Limb (tissue), 2 donors: Measurements from ENCODE around the gene LRRC56.
"Not testable (repeated sequence)": the region's sequence is repeated elsewhere in the genome, so short reads cannot be mapped to it uniquely, and the experiment has no call there.

Experiments
- DNase-seq, 2 donors: peaks; one replicate each; pipeline ENCODE4 v3.0.0-alpha.2; 2016; ENCODE audit errors: extremely low spot score in 2 of 2

The LRRC56 gene

DNA sequence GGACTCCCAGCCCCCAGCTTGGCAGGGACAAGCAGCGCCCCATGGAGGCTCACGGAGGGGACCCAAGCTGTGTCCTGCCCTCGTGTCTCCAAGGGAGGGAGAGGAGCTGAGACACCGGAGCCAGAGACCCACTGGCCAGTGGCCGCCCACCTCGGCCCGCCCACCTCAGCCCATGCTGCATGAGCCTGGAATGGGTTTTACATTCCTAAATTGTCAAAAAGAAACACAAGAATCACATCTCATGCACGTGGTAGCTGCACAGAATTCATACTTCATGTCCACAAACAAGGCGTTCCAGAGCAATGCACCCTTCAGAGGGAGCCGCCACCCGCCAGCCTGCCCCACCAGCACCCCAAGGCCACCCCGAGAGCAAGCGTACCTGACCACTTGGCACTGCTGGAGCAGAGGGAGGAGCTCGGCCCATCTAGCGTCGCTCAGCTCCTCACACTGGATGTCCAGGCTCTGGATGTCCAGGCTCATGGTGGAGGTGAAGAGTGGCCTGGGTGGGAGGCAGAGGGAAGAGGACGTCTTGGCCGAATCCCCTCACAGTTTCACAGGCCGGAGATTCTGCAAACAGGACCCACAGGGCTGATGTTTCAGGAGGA, 35.5 kb upstream of the LRRC56 start:
- DNase-seq = no peak

DNA sequence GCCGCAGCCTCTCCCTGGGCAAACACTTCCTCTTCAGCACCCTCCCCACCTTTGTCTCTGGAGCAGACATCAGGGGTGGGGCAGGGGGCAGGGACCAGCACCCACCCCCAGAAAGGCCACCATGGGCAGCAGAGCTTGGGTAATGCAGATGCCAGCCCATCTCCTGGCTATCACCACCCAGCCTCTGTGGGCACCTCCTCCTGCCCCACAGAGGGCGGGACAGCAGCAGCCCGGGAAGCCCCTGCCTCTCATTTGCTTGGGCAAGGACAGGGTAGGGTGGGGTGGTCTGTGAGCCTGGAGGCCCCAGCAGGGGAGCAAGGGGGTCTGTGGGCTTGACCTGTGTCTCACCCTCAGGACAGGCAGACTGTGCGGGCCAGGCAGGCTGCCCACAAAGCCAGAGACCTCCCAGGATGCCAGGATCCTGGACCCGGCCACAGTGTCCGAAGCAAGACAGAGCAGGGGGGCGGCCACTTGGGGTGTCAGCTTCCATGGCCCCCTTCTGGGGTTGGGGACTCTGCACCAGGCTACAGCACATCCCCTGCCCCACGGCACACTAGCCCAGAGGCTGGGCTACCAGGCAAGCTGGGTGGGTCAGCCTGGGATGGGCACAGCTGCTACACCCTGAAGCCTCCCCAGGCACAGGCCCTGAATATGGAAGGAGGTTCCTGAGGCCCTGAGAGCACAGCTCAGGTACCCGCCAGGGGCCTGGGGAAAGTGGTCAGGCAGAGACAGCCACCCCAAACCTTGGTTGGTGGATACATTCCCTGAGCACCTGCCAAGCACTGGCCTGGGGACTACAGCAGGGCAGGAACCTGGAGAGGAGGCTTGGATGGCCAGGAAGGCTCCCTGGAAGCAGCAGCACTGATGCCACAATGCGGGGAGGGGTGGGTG, 34.8 kb upstream of the LRRC56 start:
- peak in 1 of 2 donors; percentile 40 for DNase-seq

DNA sequence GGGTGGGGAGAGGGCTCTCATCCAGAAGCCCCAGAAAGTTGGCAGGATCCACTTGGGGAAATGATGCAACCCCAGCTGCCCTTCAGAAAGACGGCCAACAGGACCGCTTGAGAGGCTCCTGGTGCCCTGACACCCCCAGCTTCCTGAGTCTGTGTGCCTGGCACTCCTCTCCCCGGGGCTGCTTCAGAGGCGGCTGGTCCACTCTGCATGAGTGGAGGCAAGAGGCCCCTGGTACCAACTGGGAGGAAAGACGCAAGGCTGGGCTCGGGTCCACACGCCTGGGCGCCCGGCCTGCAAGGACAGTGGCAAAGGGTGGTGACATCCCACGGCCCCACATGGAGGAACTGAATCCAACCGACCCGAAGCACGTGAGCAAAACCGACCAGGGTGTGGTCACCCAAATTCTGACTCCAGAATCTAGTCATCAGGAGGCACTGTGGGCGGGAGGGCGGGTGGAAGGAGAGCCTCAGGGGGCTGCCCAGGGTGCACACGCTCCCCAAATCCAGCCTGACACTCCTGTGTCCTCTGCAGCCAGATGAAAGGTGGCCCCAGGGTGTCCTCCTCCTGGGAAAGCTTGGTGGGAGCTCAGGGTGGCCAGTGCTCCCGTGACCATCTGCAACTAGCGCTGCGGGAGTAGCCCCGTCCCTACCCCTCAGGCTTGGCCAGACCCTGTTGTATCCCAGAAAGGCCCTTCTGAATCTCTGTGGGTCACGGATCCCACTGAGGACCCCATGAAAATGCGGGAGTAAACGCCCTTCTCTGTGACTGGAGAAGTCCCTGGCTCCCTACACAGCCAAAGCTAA, 33.9 kb upstream of the LRRC56 start:
- DNase-seq = peak in 1 of 2 donors; percentile 30

DNA sequence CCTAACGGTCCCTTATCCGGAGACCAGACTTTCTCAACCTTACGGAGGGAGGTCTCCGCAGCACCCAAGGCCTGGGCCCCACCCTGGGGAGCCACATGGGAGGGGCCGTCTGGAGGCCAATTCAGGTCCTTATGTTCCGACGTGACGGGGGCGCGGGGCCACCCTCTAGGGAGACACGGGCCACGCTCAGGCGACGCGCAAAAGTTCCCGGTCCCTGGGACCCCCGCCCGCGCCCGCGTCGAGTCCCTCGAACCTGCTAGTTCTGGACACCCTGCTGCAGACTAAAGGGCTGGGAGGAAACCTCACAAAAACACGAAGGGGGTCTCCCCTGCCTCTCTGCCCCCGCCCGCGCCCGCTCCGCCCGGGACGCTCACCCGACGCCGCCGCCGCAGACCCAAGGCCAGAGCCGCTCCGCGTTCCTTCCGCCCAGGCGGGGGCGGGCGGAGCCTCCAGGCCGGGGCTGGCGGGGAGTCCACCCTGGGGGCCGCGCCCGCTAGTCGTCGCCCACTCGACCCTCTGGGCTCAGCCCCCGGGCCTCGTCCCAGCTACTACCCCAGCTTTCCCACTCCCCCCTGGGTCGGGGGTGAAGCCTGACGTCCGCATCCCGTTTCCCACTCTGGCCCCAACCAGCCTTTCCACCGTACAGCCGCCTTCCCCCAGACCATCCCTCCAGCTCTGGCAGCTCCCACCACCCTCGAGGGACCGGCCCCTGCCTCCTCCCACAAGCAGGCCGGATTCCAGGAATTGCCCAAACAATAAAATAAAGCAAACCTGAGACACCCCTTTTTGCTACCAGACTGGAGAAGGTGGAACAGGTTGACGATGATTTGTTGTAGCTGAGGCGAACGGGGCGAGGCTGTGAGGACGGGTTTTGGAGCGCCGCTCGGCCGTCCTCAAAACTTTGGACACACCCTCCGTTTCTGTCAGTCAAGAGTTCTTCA, 33.0 kb upstream of the LRRC56 start:
- peak; percentile 30 to 67 for DNase-seq

DNA sequence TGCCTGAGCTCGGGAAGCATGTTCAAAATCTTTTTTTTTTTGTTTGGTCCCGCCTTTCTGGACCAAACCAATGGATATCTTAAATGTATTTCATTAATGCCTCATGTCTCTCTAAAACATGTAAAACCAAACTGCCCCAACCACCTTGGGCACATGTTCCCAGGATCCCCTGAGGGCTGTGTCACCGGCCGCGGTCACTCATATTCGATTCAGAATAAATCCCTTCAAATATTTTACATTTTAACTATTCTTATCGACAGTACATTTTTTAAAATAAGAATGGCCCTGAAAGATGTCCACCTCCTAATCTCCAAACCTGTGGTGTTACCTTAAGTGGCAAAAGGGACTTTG, 32.4 kb upstream of the LRRC56 start:
- DNase-seq = no peak

DNA sequence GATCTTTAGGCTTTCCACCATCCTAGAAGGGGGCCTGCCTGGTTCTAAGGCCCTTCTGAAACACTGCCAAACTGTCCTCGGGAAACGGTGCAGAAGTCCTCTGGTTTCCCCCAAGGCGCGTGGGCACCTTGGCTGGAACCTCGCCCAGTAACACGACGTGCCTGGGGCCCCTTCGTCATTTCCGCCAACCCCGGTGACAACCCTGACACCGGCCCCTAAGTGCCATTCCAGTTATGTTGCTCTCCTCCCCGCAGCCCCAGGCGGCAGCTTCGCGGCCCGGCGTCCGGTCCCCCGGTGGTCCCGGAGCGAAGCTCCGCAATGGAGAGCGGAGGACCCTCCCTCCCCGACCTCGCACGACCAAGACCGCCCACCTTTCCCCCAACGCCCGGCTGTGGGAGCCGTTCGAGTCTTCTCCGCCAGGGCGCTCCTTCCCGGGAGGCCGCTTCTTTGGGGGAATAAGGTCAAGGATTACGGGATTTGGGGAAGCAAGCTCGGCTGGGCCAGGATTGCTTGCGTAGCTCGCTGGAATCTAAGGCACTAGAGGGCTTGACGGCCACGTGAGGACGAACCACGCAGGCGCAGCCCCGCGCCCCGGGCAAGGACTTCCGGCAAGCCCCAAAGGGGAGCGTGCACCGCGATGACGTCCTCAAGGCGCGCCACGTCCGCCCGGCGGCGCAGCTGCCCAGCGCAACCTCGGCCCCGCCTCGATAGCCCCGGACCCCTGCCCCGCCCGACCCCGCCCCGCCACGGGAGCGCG, 30.9 kb upstream of the LRRC56 start:
- peak; percentile 96 to 99 for DNase-seq

DNA sequence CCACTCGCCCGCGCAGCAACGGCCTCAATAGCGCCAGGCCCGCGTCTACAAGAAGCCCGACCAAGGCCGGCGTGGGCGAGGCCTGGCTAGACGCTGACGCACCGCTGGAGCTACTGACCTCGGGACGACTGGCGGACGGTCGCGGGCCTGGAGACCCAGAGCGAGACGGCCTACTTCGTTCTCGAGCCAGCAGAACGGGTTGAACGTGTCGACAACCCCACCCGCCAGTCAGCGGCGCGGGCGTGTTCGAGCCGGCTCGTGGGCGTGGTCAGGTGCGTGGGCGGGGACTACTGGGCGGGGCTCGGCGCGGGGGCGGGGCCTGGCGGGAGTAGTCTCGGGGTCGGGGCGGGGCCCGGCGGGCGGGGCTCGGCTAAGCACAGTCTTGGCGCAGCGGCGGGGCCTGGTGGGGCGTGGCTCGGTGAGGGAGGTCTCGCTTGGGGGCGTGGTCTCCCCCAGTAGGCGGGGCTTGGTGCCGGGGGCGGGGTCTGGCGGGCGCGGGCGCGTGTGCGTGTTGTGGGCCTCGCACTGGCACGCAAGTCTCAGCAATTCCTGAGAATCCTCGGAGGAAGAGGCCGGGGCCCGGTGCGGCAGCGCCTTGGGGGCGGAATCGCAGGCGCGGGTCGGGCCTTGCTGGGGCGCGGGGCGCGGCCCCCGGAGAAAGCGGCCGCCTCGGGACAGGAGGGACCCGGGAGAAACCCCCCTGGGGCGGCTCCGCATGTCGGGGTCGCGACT, 30.2 kb upstream of the LRRC56 start, which contains the start of gene RNH1:
TSS of gene RNH1 (minus strand) at position 248 of the 732 bp plus-strand sequence. CDS start 5,080 bp downstream, outside the sequence.
- DNase-seq = peak; percentile 96 to 100

DNA sequence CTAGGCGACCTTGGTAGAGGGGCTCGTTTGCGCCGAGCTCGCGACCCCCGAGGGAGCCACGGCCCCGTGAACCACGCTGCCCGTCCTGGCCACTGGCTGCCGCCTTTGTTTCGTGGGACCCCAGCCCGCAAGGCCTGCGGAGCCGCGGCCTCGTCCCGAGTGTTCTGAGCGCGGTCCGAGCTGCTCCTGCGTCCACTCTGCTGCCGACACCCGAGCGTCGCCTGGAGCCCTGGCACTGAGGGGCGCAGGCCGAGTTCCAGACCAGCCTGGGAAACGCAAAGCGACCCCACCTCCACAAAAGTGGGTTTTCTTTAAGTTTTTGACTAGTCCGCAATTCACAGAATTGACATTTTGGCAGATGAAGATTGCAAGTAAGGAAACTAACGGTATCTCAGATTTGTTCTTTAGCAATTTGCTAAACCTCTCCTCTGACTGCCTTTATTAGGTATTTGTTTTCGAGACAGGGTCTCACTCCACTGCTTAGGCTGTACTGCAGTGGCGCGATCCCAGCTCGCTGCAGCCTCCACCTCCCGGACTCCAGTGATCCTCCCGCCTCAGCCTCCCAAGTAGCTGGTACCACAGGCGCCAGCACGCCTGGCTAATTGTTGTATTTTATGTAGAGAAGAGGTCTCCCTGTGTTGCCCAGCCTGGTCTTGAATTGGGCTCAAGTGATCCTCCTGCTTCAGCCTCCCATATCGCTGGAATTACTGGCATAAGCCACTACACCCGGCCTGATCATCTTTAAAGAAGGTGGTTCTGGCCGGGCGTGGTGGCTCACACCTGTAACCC, 29.4 kb upstream of the LRRC56 start:
- DNase-seq = peak in 1 of 2 donors; percentile 32

DNA sequence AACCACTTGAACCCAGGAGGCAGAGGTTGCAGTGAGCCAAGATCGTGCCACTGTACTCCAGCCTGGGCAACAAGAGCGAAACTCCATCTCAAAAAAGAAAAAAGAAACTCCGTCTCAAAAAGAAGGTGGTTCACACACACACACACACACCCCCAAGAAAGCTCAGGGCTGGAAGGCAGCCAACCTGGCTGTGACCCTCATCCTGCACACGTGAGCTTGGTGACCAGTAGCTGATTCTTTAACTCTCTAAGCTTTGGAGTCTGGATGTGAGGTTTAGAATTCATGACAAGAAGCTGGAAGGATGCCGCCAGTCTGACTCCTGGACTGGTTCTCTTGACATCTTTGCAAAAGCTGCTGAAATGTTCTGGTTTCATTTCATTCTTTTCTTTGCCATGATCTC, 28.4 kb upstream of the LRRC56 start:
- no peak for DNase-seq

DNA sequence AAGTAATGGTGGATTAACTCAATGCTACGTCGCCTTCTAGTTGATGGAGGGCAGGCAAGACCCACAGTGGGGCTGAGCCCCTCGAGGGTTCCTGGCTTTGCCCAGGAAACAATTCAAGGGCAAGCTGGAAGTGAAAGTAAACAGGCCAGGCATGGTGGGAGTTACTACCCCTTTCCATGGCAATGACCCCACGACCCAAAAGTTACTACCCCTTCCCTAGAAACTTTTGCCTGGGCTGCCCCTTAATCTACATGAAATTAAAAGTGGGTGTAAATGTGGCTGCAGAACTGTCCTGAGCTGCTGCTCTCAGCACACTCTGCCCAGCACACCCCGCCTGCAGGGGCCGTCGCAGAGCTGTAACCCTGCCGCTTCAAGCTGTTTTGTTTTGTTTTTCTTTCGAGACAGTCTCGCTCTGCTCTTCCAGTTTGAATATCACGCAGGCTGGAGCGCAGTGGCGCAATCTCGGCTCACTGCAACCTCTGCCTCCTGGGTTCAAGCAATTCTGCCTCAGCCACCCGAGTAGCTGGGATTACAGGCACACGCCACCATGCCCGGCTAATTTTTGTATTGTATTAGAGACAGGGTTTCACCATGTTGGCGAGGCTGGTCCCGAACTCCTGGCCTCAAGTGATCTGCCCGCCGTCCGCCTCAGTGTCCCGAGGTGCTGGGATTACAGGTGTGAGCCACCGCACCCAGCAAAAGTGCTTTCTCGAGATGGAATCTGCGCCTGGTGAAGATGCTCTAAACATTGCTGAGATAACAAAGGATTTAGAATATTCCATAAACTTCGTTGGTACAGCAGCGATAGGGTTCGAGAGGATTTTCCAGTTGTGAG, 24.3 kb upstream of the LRRC56 start:
- no peak for DNase-seq

DNA sequence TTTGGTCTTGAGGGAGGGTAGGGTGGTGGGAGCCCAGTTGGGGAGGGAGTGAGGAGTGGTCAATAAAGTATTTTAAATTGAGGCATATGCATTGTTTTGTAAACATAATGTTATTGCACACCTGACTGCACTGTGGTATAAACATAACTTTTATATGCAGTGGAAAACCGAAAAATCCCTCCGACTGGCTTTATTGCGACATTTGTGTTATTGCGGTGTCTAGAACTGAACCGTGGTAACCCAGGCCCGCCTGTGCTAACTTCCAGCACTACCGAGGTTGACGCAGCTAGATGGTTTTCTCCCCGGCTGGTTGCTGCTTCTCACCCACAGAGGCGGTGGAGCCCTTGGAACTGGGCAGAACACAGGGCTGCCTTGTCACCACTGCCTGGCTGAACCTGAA, 22.7 kb upstream of the LRRC56 start:
- DNase-seq = no peak

DNA sequence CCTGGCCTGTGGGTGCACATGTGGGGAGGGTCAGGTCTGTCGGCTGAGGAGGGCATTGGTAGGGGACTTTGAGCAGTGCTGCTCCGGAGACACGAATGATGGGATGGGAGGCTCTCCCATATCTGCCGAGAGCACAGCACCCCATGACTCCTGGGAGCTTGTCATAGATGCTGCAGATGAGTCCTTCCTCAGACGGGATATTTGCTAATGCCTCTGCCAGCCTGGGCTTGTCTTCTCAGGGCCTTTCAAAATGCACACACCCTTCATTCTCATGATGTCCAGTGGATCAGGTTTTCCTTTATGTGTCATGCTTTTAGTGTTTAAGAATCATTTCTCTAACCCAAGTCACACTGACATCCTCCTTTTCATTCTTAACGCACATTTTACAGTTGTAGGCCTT, 22.2 kb upstream of the LRRC56 start:
- DNase-seq = no peak

DNA sequence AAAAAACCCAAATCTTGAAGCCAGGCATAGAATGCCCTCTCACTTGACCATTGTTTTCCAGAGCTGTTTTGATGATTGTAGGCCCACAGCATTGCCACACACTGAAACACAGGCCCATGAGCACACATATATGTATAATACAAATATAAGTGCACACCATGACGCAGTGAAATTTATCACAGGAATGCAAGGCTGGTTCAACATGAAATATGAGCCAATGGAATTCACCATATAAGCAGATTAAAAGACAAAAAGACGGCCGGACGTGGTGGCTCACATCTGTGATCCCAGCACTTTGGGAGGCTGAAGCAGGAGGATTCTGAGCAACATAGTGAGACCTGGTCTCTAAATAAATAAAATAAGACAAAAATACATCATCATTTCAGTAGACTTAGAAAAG, 20.9 kb upstream of the LRRC56 start:
- no peak for DNase-seq

DNA sequence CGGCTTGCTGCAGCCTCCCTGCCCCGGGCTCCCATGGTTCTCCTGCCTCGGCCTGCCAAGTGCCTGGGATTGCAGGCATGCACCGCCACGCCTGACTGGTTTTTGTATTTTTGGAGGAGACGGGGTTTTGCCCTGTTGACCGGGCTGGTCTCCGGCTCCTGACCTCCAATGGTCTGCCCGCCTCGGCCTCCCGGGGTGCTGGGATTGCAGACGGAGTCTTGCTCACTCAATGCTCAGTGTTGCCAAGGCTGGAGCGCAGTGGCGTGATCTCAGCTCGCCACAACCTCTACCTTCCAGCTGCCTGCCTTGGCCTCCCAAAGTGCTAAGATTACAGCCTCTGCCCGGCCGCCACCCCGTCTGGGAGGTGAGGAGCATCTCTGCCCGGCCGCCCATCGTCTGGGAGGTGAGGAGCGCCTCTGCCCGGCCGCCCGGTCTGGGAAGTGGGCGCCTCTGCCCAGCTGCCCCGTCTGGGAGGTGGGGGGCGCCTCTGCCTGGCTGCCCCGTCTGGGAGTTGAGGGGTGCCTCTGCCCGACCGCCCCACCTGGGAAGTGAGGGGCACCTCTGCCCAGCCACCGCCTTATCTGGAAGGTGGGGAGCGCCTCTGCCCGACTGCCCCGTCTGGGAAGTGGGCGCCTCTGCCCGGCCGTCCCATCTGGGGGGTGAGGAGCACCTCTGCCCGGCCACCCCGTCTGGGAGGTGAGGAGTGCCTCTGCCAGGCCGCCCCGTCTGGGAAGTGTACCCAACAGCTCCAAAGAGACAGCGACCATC, 20.2 kb upstream of the LRRC56 start:
- DNase-seq = not testable (repeated sequence)

DNA sequence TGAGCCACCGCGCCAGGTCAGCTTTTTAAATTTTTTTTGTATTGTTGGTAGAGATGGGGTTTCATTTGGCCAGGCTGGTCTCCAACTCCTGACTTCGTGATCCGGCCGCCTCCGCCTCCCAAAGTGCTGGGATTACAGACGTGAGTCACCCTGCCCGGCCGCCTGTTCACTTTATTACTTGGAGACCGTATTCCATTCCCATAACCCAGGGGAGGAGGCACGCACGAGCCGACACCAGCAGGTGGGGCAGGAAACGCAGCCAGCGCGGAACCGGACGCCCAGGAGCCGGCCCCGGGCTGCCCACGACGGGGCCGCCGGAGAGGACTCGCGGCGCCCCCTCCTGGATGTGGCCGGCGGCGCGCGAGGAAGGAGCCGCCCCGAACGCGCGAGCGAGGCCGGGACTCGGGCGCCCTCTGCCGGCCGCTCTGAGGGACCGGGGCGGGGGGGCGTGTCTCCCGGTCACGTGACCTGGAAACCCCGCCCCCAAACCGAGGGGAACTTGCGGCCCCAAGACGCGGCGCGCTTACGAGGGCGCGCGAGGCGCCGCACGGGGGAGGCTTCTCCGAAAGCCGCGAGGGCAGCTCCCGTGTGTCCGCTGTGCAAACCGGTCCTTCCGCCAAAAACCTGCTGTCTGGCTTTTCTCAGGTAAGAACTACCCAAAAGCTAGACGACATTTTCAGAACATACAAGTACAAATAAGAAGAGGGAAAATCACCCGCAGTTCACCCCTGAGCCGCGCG, 18.7 kb upstream of the LRRC56 start:
- DNase-seq = peak; percentile 74 to 87

DNA sequence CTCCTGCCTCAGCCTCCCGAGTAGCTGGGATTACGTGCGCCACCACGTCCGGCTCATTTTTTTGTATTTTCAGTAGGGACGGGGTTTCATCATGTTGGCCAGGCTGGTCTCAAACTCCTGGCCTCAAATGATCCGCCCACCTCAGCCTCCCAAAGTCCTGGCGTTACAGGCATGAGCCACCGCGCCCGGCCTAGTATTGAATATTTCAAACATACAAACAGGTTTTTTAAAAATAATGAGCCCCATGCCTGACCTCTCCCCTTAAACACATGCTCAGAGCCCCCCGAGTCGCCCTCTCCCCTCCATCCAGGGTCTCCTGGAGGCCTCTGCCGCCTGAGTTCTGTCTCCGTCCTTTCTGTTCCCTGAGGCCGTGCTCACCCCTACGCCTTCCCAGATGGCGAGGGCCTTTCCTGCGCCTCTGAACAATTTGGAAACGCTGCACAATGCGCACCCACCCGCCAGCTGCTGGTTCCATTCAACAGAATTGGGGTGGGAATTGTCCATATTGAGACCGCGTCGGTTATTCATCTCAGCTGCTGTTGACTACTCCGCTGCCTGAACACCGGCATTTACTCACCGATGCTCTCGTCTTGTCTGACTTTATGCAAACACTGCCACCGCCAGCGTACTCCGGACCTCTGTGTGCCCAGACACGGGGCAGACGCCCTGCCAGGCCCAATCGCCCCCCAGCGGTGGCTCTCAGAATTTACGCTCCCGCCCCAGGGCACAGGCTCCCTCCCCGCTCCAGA, 16.7 kb upstream of the LRRC56 start:
- DNase-seq = peak in 1 of 2 donors; percentile 30
